Measurements from ENCODE around the gene HBG1.

DNA sequence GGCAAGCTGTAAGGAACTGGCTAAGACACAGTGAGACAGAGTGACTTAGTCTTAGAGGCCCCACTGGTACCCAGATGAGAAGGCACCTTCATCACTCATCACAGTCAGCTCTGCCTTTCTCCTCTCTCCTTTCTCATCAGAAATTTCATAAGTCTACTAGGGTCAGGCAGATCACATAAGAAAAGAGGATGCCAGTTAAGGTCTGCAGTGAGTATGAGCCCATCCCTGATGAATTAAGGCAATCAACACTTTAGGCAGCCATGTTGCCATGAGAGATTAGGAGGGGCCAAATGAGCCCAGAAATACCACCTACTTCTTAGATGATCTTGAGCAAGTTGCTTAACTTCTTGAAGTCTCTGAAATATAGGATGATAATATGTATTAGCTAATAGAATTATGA lies 31.9 kb upstream of the HBG1 start:
- TF ChIP-seq KDM1A (IDR thresholded peaks at IDR 0.05; ENCODE audit: borderline replicate concordance, low read length) (no peak), SIX5 (IDR thresholded peaks at IDR 0.05; ENCODE audit: low read depth, low read length) (no peak), CEBPB (IDR thresholded peaks at IDR 0.05; ENCODE audit: low read depth, low read length) (no peak), EP300 (IDR thresholded peaks at IDR 0.05; ENCODE audit: borderline replicate concordance in 1 of 2, low read depth in 2 of 2, low read length in 2 of 2) (no peak), POLR2A (IDR thresholded peaks at IDR 0.05; ENCODE audit: control extremely low read depth in 1 of 2, low read depth in 2 of 2, low read length in 2 of 2) (no peak), ZNF274 (IDR thresholded peaks at IDR 0.05; ENCODE audit: borderline replicate concordance, extremely low read depth, low read length) (no peak), TBP (IDR thresholded peaks at IDR 0.05; ENCODE audit: low read depth, low read length) (no peak), CBX5 (IDR thresholded peaks at IDR 0.05; ENCODE audit: low read depth, low read length) (no peak), BCL11A (IDR thresholded peaks at IDR 0.05; ENCODE audit: low read depth in 2 of 2, low read length in 2 of 2) (no peak), SP1 (IDR thresholded peaks at IDR 0.05; ENCODE audit: low read depth, low read length) (no peak), CHD1 (IDR thresholded peaks at IDR 0.05; ENCODE audit: low read depth, low read length) (no peak)
- TF ChIP-seq, protein P1, sequence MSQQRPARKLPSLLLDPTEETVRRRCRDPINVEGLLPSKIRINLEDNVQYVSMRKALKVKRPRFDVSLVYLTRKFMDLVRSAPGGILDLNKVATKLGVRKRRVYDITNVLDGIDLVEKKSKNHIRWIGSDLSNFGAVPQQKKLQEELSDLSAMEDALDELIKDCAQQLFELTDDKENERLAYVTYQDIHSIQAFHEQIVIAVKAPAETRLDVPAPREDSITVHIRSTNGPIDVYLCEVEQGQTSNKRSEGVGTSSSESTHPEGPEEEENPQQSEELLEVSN (IDR thresholded peaks at IDR 0.05): no peak
- TF ChIP-seq, protein P2, sequence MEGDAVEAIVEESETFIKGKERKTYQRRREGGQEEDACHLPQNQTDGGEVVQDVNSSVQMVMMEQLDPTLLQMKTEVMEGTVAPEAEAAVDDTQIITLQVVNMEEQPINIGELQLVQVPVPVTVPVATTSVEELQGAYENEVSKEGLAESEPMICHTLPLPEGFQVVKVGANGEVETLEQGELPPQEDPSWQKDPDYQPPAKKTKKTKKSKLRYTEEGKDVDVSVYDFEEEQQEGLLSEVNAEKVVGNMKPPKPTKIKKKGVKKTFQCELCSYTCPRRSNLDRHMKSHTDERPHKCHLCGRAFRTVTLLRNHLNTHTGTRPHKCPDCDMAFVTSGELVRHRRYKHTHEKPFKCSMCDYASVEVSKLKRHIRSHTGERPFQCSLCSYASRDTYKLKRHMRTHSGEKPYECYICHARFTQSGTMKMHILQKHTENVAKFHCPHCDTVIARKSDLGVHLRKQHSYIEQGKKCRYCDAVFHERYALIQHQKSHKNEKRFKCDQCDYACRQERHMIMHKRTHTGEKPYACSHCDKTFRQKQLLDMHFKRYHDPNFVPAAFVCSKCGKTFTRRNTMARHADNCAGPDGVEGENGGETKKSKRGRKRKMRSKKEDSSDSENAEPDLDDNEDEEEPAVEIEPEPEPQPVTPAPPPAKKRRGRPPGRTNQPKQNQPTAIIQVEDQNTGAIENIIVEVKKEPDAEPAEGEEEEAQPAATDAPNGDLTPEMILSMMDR (IDR thresholded peaks at IDR 0.05; ENCODE audit: control extremely low read depth in 1 of 3, insufficient read depth in 1 of 3, low read depth in 1 of 3, low read length in 3 of 3): no peak
- TF ChIP-seq, protein P3, sequence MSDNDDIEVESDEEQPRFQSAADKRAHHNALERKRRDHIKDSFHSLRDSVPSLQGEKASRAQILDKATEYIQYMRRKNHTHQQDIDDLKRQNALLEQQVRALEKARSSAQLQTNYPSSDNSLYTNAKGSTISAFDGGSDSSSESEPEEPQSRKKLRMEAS (IDR thresholded peaks at IDR 0.05): no peak

Data from H1 (cell line).